HCT116 (cell line): Measurements from ENCODE around the gene ALK. TPM values are rescaled to one million over a fixed set of nuclear protein-coding genes. Genes with fewer than 3 reads are reported as not detected.

Experiments
- ATAC-seq: fragments of 200-7000 bp; cut with Tn5 transposase; 2 replicates; pipeline ENCODE4 v1.9.1; 2020; ENCODE audit warnings: mild to moderate bottlenecking, moderate library complexity
- BruUV-seq: library from RNA; stranded (reverse); fragments of 400-500 nt; replicated peaks from 2 replicates; lab custom pipeline; 2021; lab: Mats Ljungman, UMichigan
- CTCF ChIA-PET: fragments of 300-600 bp; sonication (Branson Sonifier 250); formaldehyde crosslinking; loops from one replicate; lab custom pipeline; 2021; ENCODE audit warnings: antibody characterized with exemption; lab: Charles Lee
- POLR2A ChIA-PET: fragments of 300-600, 350-600 bp; sonication (Branson Sonifier 250); formaldehyde crosslinking; loops from one replicate; lab custom pipeline; 2021; ENCODE audit warnings: antibody characterized with exemption; lab: Charles Lee
- RAD21 ChIA-PET, 2 experiments: fragments of 300-600 bp; sonication (Branson Sonifier 250); formaldehyde crosslinking; loops; one replicate each; lab custom pipeline; 2023; ENCODE audit warnings: low total read pairs in 2 of 2; ENCODE audit not compliant: uncharacterized antibody in 2 of 2, unreplicated experiment in 2 of 2, low non-redundant PET in 1 of 2; lab: Charles Lee
- DNase-seq: peaks from one replicate; pipeline ENCODE4 v3.0.0-alpha.2; 2010; ENCODE audit warnings: low read depth, low spot score
- H2AFZ ChIP-seq: fragments of 200-600 bp; shearing (Covaris generic), sonication (generic); 2 replicates; pipeline ENCODE4 v1.6.1; 2017; ENCODE audit warnings: low read depth, mixed run types, mixed read lengths, antibody characterized with exemption, low read length; ENCODE audit not compliant: poor library complexity, severe bottlenecking
- H3K27ac ChIP-seq: 2 replicates; pipeline ENCODE4 v1.5.1; 2012; ENCODE audit warnings: low read depth, low read length
- H3K27me3 ChIP-seq: fragments of 200-600 bp; sonication (generic); 2 replicates; pipeline ENCODE4 v1.6.1; 2016; ENCODE audit warnings: mixed run types, low read length, mixed read lengths; ENCODE audit not compliant: insufficient read depth
- H3K36me3 ChIP-seq, 2 experiments: fragments of 200-500 bp in 1 of 2; fragments of 200-600 bp in 1 of 2; sonication (Bioruptor generic) in 1 of 2; sonication (generic) in 1 of 2; 2 replicates each; pipeline versions ENCODE4 v1.5.1 to v1.6.1; 2014 to 2016; ENCODE audit warnings: low read length in 2 of 2, inconsistent platforms in 1 of 2, mixed read lengths in 1 of 2, mixed run types in 1 of 2; ENCODE audit not compliant: insufficient read depth in 2 of 2, control insufficient read depth in 1 of 2
- H3K4me1 ChIP-seq, 2 experiments: fragments of 200-600 bp in 1 of 2; sonication (generic) in 1 of 2; 2 replicates each; pipeline versions ENCODE4 v1.5.1 to v1.6.1; 2012 to 2017; ENCODE audit warnings: low read length in 2 of 2, inconsistent platforms in 1 of 2, mild to moderate bottlenecking in 1 of 2, mixed read lengths in 1 of 2, mixed run types in 1 of 2, moderate library complexity in 1 of 2; ENCODE audit not compliant: insufficient read depth in 2 of 2, control insufficient read depth in 1 of 2
- H3K4me2 ChIP-seq: fragments of 200-600 bp; sonication (generic); 2 replicates; pipeline ENCODE4 v1.6.1; 2017; ENCODE audit warnings: mixed run types, low read length, mixed read lengths
- H3K4me3 ChIP-seq, 2 experiments: fragments of 200-600 bp in 1 of 2; sonication (generic) in 1 of 2; replicated peaks in 1 of 2; 2 replicates each; pipeline ENCODE4 v1.5.1; 2011 to 2016; ENCODE audit warnings: low read length in 2 of 2, control low read depth in 1 of 2, low read depth in 1 of 2, mild to moderate bottlenecking in 1 of 2, mixed read lengths in 1 of 2, mixed run types in 1 of 2
- H3K79me2 ChIP-seq: fragments of 200-600 bp; sonication (generic); 2 replicates; pipeline ENCODE4 v1.6.1; 2017; ENCODE audit warnings: mild to moderate bottlenecking, mixed run types, low read length, moderate library complexity, mixed read lengths; ENCODE audit not compliant: insufficient read depth
- H3K9ac ChIP-seq: fragments of 200-600 bp; sonication (generic); 2 replicates; pipeline ENCODE4 v1.6.1; 2016; ENCODE audit warnings: low read length, mixed read lengths
- H3K9me2 ChIP-seq: fragments of 200-600 bp; sonication (generic), shearing (Covaris generic); 2 replicates; pipeline ENCODE4 v1.6.1; 2017; ENCODE audit warnings: mixed run types, mild to moderate bottlenecking, moderate library complexity; ENCODE audit not compliant: insufficient read depth
- H3K9me3 ChIP-seq, 2 experiments: fragments of 200-500 bp in 1 of 2; fragments of 200-600 bp in 1 of 2; sonication (Bioruptor generic) in 1 of 2; sonication (generic) in 1 of 2; 2 replicates each; pipeline ENCODE4 v1.6.1; 2014 to 2017; ENCODE audit warnings: low read length in 2 of 2, mixed read lengths in 2 of 2, inconsistent platforms in 1 of 2, low read depth in 1 of 2, mild to moderate bottlenecking in 1 of 2, mixed run types in 1 of 2, moderate library complexity in 1 of 2; ENCODE audit not compliant: control insufficient read depth in 1 of 2, insufficient read depth in 1 of 2
- H4K20me1 ChIP-seq: fragments of 200-600 bp; sonication (generic), shearing (Covaris generic); 2 replicates; pipeline ENCODE4 v1.6.1; 2017; ENCODE audit warnings: mixed run types, mild to moderate bottlenecking, moderate library complexity; ENCODE audit not compliant: insufficient read depth
- ATF3 ChIP-seq: IDR thresholded peaks from 2 replicates; pipeline ENCODE4 v1.6.1; 2012
- CBX3 ChIP-seq: IDR thresholded peaks from 2 replicates; pipeline ENCODE4 v1.6.1; 2012; ENCODE audit warnings: low read depth
- FOSL1 ChIP-seq: IDR thresholded peaks from 2 replicates; pipeline ENCODE4 v1.6.1; 2012; ENCODE audit warnings: low read depth
- JUND ChIP-seq: IDR thresholded peaks from 2 replicates; pipeline ENCODE4 v1.6.1; 2012
- POLR2A ChIP-seq: IDR thresholded peaks from 2 replicates; pipeline ENCODE4 v1.7.0; 2011; ENCODE audit warnings: borderline replicate concordance; ENCODE audit not compliant: insufficient read depth, insufficient read length; ENCODE audit errors: extremely low read depth
- SIN3A ChIP-seq: IDR thresholded peaks from 2 replicates; pipeline ENCODE4 v1.6.1; 2012; ENCODE audit warnings: low read depth
- YY1 ChIP-seq: IDR thresholded peaks from 2 replicates; pipeline ENCODE4 v1.6.1; 2011; ENCODE audit warnings: low read length, low read depth, moderate library complexity, mild to moderate bottlenecking; ENCODE audit not compliant: insufficient replicate concordance; ENCODE audit errors: extremely low read depth
- intact Hi-C: fragments of 100-400 bp; cut with micrococcal nuclease; formaldehyde crosslinking; loops from 2 replicates; pipeline ENCODE4 v1.10.0; 2022
- total RNA-seq: library from RNA; stranded (reverse); gene quantifications from one replicate; pipeline ENCODE4 v1.2.1, GENCODE V29; 2021; ENCODE audit not compliant: unreplicated experiment

The ALK gene
- total RNA-seq, 1 experiment from 2014 or later: not detected

- H3K27ac ChIP-seq: no peak overlapping the region
- no peak for TF ChIP-seq SIN3A
- TF ChIP-seq, all 23 proteins: peak for 0
- ChIA-PET RAD21 (no interaction called here), POLR2A (no interaction called here), CTCF (no interaction called here)
- intact Hi-C loops: no loop called here
- Histone ChIP-seq H3K79me2 (no peaks in the 10 kb centered on the region), H3K9ac (no peak overlapping the region), H3K4me2 (no peak overlapping the region), H3K9me3 (no peaks in the 10 kb centered on the region), H3K4me3 (no peak overlapping the region), H2AFZ (no peak overlapping the region), H4K20me1 (no peaks in the 10 kb centered on the region), H3K9me2 (no peaks in the 10 kb centered on the region), H3K4me1 (no peaks in the 10 kb centered on the region), H3K36me3 (no peaks in the 10 kb centered on the region), H3K27me3 (peaks cover 80% of the 10 kb centered on the region)
- DNase-seq: no peak
- no peak for ATAC-seq
- BruUV-seq: no TSS peak
Observed at GRCh38 chr2:29570539-29570938, 350.8 kb downstream of the ALK start.

GRCh38 chr2:29567906-29568520 is 353.4 kb downstream of the ALK start:
- Histone ChIP-seq H3K27ac (no peak overlapping the region), H2AFZ (no peak overlapping the region), H3K4me2 (no peak overlapping the region), H3K79me2 (no peaks in the 10 kb centered on the region), H3K36me3 (no peaks in the 10 kb centered on the region), H4K20me1 (no peaks in the 10 kb centered on the region), H3K4me1 (no peaks in the 10 kb centered on the region), H3K9me3 (no peaks in the 10 kb centered on the region), H3K9ac (no peak overlapping the region), H3K9me2 (no peaks in the 10 kb centered on the region), H3K4me3 (no peak overlapping the region), H3K27me3 (peaks cover 76% of the 10 kb centered on the region)
- BruUV-seq: no TSS peak
- ChIA-PET RAD21 (no interaction called here), POLR2A (no interaction called here), CTCF (no interaction called here)
- ATAC-seq (no peak), DNase-seq (no peak)
- TF ChIP-seq YY1: no peak
- TF ChIP-seq CBX3: no peak
- TF ChIP-seq FOSL1: no peak
- no peak for TF ChIP-seq POLR2A
- no peak for TF ChIP-seq JUND
- TF ChIP-seq SIN3A: no peak
- TF ChIP-seq ATF3: no peak
- intact Hi-C loops: no loop called here
